Stimulated activated CD8-positive, alpha-beta memory T cell treated with anti-CD3 and anti-CD28 coated beads, Interleukin-2, amount 100 ng/mL, for 1 hour (primary cell): ENCODE data around the gene EEFSEC.

Experiments used
- DNase-seq, 2 donors: peaks; one replicate each; pipeline ENCODE4 v3.0.0-alpha.2; 2020; ENCODE audit warnings: low read depth in 2 of 2

The EEFSEC gene

DNA sequence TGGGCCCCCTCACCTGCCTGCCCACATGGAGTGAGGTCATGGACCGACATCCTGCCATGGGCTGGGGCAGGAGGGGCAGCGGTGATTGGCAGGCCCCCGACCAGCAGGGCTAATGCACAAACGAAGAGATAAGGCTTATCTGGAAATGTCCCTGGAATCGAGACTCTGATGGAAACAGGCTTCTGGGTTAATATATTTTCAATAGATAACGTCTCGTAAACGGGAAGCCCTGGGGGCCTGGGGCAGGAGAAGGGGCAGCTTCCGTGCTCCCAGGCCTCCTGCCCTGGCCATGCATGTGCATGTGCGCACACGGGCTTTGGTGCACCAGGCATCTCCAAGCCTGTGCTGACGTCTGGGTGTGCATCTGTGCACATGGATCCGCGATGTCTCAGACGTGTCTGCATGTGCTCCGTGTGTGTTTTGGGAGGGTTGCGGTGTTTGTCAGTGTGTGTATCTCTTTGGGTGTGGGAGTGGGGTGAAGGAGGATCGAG is 258.3 kb downstream of the EEFSEC start:
- DNase-seq: no peak

DNA sequence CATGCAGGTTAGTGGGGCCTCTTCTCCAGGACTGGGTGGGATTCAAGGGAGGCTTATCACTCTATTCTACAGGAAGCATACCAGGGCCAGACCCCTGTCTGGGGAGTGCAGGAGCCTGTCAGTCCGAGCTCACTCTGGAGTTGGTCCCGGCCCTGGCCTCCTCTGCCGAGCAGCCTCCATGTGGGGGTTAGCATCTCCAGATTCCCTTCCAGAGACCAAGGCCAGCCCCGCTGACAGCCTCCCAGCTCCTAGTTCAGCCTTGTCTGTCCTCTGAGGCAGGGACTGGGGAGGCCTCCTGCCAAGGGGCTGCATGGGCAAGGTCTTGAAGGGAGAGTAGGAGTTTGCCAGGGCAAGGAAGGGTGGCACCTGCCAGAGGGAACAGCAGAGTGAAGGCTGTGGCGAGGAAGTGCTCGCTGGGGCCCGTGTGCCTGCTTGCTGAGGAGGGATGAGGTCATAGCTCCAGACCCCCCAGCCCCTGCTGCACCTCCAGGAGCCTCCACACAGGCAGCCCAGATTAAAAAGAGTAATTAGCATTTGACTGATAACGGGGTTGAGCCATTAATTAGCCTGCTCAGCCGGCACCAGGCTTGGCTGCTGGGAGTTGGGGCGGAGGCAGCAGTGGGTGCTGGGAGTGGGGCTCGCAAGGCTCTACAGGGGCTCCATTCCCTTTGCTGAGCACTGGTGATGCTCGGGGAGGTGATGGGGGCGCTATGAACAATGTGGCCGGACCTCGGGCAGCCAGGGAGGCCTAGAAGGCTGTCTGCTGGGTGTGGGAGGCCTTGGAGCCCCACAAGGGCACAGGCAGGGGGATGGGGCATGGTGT is 259.1 kb downstream of the EEFSEC start:
- no peak for DNase-seq

DNA sequence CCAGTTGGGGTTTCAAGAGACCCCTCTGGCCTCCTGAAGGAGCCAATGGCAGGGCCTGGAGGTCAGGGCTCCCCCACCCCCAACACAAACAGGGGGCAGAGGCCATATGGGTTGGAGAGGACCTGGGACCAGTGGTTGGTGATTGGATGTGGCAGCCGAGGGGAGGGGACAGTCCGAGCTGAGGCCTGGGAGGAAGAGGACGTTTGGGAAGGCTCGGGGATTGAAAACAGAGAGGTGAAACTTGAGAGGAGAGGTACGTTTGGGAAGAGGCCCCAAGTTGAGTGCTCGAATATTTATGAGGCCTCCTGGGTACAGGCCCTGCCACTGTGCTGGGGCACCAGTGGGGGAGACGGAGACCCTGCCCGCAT is 259.7 kb downstream of the EEFSEC start:
- DNase-seq: no peak

DNA sequence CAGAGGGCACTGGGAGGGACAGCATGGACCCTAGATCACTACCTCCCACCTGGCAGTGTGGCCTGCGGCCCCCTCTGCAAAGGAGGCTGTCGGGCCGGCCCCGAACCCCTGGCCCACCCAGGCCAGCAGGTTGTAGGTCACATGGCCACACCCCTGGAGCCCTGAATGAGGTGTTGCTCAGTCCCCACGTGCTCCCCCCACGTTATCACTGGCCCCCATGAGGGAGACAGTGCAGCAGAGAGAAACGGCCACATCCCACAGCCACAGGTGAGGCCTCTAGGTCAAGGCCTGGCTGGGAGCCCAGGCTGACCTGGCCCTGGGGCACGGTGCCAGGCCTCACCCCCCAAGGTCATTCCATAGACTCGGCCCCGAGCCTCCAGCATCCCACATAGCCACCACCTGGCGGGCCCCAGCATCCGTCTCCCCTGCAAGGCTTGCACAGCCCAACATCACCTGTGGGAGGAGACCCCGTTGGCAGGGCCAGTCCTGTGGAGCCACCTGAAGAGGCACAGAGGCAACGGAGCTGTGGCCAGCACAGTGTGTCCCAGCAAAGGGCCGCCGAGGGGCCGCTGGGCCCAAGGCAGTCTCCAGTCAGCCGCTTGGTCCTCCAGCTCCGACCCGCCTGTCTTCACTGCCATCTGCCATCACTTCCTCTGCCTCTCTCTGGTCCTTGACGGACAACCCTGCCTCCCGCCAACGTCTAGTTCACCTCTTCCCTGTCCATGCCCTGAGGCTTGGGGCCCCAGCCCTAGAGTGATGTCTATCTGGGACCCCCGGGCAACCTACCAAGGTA is 260.3 kb downstream of the EEFSEC start:
- no peak for DNase-seq

DNA sequence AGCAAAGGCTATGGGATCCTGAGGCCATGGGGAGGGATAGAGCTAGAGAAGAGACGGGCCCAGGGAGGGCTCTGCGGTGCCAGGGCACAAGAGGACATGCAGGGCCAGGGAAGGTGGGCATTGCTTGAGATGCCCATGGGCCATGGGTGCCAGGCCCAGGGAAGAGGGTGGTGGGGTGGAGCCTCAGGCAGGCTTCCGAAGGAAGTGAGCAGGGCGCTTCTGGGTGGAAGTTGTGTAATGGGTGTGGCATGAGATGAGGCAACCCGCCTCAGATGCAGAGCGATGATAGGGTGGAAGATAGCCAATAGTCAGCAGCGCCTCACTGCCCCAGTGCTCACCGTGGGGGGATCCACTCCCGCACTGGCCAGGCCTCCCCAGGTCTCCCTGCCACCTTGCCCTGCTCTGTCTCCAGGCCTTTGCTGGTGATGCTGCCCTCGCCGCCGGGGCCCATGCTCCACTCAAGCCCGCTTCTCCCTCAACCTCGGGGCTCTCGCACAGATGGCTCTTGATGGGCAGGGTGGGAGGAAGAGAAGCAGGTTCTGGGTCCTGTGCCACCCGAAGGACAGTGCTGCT is 262.0 kb downstream of the EEFSEC start:
- no peak for DNase-seq

DNA sequence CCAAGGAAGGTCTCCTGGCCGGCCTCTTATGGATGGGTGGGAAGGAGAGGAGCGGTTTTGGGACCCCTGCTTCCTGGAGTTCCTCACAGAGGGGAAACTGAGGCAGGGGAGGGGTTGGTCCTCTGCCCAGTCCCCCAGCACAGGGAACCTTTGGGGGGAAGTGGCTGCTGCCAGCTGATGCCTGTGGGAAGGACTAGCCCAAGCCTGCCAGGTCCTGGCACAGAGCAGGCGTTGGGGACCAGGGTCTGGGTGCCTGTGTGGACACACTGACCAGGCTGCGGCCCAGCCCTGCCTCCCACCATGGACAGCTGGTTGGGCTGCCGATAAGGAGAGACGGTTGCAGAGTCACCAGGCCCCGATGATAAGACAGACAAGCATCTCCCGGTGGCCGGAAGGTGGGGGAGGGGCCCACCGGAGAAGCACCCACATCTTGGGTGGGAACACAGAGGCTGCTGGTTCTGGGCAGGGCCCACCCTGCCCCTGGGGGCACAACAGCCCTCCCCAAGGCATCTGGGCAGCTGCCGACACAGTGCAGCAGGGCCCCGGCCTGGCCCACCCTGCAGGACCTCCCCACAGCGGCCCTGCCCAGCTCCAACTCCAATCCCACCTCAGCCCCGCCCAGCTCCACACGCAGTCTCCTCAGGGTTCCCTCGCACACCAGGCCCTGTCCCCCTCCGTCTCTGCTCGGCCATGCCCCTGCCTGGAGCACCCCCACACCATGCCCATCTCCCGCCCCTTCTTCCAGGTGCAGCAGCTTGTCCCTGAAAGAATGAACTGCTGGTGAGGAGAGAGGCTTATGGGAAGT is 262.7 kb downstream of the EEFSEC start:
- no peak for DNase-seq

DNA sequence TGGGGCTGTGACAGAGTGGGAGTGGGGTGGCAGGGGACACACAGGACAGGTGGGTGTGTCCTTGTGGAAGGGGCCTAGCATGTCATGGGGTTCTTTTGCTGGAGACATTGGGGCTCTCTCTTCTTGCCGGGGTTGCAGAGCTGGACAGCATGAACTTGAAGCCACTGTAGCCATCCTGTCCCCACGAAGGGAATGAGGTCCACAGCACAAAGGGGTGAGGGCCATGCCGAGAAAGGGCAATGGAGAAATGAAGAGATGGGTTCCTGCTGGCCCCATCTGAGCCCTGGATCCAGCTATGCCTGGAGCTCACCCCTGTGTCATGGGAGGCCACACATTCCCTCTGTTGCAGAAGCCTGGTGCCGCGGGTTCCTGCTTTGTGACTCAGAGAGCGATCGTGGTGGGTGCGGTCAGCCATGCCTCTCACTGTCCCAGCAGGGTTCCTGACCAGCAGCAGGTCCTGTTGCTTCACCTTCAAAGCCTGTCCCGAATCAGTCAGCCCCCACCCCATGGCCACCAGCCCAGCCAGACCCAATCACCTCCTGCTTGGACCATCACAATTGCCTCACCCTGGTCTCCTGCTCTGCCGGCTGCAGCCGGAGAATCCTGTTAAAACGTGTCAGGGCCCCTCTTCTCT is 263.4 kb downstream of the EEFSEC start:
- no peak for DNase-seq

DNA sequence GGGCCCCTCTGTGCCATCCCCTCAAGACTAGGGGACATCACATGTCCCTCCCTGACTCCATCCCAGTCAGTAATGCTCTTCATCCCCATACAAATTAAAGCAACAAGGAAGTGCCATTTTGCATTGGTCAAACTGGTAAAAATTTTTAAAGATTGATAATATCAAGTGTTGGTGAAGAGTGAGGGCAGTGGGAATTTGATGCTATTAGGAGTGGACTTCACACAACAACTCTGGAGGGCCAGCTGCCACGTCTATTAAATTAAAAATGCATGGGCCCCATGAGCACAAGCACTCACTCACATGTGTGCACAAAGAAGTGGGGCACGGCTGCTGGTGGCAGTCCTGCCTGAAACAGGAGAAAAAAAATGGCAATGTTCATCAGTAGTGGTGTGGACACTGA is 265.6 kb downstream of the EEFSEC start:
- no peak for DNase-seq

DNA sequence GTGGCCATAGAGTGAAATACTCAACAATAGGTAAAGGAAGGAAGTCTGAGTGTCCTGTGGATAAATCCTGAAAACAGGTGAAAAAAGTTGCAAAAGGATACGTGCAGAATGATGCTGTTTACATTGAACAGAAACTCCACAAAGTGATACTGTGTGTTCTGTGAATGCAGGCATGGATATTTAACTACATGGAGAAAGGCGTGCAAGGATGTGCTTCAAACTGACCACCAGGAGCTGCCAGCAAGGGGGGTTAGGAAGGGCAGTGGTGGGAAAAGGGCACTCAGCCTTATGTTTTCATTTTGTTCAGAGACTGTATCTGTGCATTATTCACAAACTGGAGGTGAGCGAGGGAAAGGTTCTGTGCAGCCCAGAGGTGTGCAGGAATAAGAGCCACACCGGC is 266.0 kb downstream of the EEFSEC start:
- no peak for DNase-seq

DNA sequence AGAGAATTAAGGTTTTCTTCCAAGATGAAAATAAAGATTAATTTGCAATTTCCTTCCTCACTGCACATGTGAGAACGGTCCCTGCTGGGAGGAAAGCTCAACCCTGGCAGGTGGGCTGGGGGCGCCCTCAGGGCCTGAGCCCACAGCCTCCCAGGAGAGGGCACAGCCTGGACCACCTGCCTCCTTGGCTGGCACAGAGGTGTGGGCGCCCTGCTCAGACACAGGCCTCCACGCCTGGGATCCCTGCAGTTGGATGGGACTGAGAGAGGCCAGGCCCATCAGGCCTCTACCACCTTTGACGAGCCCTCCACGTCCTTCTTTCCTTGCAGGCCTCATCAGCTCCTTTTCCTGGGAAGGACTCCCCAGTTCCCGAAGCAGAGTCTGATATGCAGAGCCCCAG is 267.0 kb downstream of the EEFSEC start:
- no peak for DNase-seq

DNA sequence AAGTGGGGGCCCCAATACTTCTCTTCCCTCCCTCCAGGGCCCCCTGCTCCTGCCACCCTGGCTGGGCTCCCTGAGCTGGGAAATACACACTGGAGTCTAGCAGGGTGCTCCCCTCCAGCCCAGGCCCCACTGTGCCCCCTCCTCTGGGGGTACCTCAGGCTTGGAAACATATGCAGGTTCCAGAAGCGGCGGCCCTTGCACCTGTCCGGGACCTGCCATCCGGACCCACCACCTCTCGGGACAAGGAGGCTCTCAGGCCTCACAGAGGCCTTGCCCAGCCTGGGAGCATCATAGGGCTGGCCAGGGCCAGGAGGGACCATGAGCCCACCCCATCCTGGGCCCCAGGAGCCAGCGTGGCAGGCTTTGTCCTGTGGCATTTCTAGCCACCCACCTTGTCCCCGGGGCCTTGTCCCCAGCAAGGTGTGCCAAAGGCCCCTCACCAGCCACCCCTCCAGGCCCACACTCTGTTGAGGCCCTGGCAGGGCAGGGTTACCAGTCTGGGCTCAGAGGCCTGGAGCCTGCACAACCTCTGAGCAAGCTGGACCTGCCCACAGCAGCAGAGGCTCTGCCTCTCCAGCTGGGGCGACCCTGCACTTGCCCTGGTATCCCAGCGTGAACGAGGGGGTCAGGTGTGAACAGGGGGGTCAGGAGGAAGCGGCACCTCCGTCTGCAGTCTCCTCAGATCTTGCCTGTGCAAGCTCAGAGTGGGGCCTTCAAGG is 267.6 kb downstream of the EEFSEC start:
- no peak for DNase-seq

DNA sequence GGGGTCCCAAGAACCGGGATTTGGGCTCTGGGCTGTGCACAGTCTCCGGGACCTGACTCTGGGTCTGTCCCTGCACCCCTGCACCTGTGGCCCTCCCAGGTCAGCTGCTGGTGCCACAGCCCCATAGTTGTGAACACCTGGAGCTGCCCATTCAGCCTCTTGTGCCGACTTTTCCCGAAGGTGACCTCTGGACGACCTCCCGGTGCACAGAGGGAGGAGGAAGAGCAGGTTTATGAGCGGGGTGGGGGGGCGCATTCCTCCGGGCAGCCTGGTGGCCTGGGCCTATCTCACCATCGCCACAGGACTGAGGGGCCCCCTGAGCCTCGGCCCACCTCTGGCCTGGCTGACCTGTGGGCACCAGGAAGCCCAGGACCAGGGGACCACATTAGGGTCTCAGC is 268.2 kb downstream of the EEFSEC start:
- DNase-seq: no peak

DNA sequence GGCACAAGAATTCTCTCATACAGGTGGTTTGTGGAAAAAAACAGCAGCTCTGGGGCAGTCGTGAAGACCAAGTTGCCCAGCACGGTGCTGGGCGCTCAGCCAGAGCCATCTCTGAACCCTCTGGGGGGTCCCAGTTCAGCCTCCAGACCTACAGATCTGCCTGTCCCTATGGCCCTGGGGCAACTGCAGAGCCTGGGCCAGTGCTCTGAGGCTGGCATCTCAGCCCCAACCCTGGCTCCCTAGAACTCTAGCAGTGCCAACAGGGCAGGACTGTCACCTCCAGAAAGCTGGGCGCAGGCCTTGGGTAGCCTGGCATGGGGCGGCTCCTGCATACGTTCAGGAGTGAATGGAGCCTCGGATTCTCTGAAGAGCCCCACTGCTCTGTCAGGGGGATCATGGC is 268.7 kb downstream of the EEFSEC start:
- no peak for DNase-seq

DNA sequence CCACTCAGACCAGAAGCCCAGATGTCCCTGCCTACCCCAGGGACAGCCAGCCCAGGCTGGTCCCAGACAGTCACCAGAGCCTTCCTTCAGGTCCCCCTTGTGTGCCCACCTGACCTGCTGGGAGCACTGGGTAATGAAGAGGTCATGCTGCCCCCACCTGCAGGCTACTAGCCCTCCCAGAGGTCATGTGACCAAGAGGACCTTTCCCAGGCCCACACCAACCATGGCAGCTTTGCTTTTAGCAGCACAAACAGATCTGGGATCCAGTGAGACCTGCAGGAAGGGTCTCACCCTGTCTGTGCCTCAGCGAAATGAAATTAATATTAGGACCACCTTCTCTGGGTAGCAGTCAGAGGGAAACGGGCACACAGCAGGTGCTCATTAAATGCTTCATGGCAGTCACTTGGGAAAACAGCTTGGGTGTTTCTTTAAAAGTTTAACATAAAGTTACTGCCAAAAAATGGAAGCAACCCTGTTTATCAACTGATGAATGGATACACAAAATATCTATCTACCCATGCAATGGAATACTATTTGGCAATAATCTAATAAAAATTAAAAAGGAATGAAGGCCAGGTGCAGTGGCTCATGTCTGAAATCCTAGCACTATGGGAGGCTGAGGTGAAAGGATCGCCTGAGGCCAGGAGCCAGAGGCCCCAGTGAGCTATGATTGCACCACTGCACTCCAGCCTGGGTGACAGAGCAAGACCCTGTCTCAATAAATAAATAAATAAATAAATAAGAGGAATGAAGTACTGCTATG is 269.7 kb downstream of the EEFSEC start:
- DNase-seq: no peak

DNA sequence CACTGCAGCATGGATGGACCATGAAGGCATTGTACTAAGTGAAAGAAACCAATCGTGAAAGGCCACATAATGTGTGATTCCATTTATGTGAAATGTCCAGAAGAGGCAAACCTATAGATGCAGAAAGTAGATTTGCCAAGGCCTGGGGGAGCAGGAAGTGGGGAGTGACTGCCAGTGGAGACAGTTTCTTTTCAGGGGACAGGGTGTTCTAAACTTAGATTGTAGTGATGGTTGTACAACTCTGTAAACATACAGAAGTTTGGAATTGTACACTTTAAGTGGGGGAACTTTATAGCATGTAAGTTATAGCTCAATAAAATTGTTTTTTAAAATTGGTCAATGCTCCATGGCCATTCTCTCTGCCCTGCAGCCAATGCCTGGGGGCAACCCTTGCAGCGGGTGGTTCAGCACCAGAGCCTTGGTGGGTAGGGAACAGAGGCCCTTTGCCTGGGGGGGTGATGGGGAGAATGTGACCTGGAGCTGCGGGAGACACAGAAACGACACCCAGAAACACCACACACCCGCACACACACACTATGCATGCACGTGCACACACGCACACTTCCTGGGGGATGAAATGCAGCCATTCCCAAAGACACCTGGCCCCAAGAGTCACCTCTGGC is 270.4 kb downstream of the EEFSEC start:
- DNase-seq: no peak

DNA sequence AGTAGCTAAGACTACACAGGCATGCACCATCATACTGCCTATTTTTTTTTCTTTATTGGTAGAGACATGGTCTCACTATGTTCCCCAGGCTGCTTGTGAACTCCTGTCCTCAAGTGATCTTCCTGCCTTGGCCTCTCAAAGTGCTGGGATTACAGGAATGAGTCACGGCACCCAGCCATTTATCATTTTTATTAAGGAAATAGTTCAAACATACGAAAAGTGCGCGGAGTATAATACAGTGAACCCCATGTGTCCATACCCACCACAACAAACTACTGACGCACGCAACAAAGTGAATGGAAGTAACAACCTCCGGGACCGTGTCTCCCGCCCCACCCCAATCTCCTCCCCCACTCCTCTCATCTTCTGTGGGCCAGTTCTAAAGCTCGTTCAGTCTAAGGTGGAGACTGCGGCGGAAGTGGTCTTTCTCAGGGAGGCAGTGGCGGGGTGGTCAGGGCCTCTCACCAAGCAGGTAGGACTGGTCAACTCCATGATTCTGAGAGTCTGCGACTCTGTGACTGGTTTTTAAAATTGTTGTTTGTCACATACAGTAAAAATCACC is 271.3 kb downstream of the EEFSEC start:
- no peak for DNase-seq

DNA sequence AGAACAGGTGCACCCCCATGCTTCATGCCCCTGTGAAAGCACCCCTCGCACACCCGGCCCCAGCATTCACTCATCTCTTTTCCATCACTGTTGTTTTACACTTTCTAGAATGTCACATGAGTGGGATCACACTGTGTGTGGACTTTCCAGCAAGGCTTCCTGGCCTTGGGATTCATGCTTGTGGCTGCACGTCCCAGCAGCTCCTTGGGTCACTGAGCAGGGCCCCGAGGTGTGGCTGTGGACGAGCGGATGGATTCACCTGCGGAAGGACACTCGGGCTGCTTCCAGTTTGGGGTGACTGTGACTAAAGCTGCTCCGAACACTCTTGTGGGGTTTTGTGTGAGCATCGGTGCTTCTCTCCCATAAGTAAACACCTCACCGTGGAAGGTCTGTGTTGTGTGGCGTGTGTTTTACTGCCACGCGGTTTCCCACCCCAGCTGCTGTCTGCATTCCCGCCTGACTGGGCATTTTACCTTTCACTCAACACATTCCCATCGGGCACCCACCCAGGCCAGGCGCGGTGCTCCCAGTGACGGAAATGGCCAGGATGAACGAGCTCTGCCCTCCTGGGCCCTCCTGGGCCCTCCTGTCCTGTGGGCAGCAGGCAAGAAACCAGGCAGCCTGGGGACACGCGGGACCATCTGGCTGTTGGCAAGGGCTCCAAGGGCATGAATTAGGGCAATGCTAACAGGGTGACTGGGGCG is 272.0 kb downstream of the EEFSEC start:
- DNase-seq: no peak

DNA sequence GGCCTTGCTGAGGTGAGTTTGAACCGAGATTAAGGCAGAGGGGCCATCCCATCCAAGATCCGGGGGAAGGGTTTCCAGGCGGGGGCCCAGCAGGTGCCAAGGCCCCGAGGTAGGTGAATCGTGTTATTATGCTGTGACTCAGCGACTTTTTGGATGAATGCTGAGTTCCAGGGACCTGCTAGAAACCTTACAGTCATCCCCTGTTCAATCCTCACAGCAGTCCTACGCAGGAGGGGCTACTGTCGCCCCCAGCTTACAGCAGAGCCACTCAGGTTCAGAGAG is 272.5 kb downstream of the EEFSEC start:
- DNase-seq: no peak
